HFF-Myc (cell line): ENCODE results near the gene TMEM81.

Source experiments
- DNase-seq: peaks from one replicate; pipeline ENCODE4 v3.0.0-alpha.2; 2011; ENCODE audit warnings: low read depth; ENCODE audit errors: extremely low read depth
- H3K4me3 ChIP-seq: replicated peaks from 2 replicates; pipeline ENCODE4 v1.5.1; 2011; ENCODE audit warnings: low read depth, mild to moderate bottlenecking, control low read depth, low read length
- TF ChIP-seq, protein P1 (sequence below): IDR thresholded peaks from 2 replicates; pipeline ENCODE4 v1.5.1; 2012; ENCODE audit warnings: mild to moderate bottlenecking, low read depth, low read length, control low read depth; ENCODE audit errors: missing control alignments

Gene TMEM81

GRCh38 chr1:205058853-205059252, 25.4 kb downstream of the TMEM81 start:
- no peak overlapping the region for H3K4me3 ChIP-seq
- DNase-seq = no peak
- TF ChIP-seq, protein P1, sequence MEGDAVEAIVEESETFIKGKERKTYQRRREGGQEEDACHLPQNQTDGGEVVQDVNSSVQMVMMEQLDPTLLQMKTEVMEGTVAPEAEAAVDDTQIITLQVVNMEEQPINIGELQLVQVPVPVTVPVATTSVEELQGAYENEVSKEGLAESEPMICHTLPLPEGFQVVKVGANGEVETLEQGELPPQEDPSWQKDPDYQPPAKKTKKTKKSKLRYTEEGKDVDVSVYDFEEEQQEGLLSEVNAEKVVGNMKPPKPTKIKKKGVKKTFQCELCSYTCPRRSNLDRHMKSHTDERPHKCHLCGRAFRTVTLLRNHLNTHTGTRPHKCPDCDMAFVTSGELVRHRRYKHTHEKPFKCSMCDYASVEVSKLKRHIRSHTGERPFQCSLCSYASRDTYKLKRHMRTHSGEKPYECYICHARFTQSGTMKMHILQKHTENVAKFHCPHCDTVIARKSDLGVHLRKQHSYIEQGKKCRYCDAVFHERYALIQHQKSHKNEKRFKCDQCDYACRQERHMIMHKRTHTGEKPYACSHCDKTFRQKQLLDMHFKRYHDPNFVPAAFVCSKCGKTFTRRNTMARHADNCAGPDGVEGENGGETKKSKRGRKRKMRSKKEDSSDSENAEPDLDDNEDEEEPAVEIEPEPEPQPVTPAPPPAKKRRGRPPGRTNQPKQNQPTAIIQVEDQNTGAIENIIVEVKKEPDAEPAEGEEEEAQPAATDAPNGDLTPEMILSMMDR = no peak

DNA sequence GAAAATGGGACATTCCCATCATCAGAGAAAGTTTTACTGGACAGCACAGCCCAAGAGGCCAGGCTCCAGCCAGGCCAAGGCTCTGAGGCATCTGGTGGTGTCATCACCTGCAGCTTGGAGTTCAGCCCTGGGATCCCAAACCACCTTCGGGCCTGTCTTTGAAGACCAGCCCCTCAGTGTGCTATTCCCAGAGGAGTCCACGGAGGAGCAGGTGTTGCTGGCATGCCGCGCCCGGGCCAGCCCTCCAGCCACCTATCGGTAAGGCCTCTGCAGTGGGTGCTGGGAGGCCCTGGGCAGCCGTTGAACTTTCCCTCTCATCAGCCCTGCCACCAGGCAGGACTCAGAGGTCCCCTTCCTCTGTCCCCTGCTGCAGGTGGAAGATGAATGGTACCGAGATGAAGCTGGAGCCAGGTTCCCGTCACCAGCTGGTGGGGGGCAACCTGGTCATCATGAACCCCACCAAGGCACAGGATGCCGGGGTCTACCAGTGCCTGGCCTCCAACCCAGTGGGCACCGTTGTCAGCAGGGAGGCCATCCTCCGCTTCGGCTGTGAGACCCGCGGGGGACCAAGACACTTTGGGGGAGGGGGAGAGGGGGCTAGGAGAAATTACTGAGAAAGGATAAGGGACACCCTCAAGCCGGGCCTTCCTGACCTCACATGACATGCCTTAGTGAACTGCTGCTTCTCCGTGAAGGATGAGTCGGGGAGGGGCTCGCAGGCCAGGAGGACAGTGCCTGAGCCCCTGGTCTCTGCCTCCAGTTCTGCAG, 26.3 kb downstream of the TMEM81 start:
- TF ChIP-seq, protein P1 = no peak
- no peak overlapping the region for H3K4me3 ChIP-seq
- no peak for DNase-seq

- no peak for DNase-seq
- no peak overlapping the region for H3K4me3 ChIP-seq
- TF ChIP-seq, protein P1 = no peak
Measured at GRCh38 chr1:205056956-205057568, 27.2 kb downstream of the TMEM81 start.

- TF ChIP-seq, protein P1 = no peak
- DNase-seq = no peak
- no peak overlapping the region for H3K4me3 ChIP-seq
Measured at GRCh38 chr1:205056188-205056611, 28.1 kb downstream of the TMEM81 start.

DNA sequence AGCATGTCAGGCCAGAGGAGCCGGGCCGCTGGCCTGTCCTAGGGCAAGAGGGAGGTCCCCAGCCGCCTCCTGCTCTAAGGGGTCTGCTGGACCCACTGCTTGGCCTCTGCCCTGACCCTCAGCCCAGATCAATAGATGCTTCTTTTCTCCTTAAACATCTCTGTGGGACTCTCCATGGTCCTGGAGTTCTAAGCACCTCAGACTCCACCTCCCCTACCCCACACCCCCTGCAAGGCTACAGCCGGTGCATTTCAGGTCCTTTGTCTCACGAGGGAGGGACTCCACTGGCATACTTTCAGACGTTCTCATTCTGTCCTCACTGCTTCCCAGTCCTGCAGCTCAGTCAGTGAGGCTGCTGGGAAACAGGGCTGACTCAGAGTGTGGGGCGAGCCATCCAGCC, 30.2 kb downstream of the TMEM81 start:
- DNase-seq = no peak

DNA sequence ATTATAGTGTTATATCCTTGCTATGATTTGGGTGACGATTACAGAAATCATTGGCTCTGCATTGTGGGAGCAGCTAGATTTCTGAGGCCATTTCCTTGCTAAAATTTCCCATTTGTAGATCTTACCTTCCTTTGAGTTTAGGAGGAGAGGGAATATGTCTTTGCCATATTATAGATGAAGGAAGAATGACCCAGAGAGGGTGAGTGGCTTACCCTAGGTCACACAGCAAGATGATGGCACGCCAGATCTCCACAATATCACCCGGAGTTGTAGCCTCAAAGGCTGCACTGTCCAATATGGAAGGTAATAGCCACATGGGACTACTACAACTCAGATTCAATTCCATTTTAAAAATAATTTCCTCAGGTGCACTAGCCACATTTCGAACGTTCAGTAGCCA, 31.0 kb downstream of the TMEM81 start:
- H3K4me3 ChIP-seq = no peak overlapping the region
- TF ChIP-seq, protein P1 = no peak
- no peak for DNase-seq

More for the DNA sequence above, 30.2 kb downstream of the TMEM81 start:
- TF ChIP-seq, protein P1 = no peak
- no peak overlapping the region for H3K4me3 ChIP-seq
